ENCODE measurements around the gene MVB12B.

MVB12B gene

DNA sequence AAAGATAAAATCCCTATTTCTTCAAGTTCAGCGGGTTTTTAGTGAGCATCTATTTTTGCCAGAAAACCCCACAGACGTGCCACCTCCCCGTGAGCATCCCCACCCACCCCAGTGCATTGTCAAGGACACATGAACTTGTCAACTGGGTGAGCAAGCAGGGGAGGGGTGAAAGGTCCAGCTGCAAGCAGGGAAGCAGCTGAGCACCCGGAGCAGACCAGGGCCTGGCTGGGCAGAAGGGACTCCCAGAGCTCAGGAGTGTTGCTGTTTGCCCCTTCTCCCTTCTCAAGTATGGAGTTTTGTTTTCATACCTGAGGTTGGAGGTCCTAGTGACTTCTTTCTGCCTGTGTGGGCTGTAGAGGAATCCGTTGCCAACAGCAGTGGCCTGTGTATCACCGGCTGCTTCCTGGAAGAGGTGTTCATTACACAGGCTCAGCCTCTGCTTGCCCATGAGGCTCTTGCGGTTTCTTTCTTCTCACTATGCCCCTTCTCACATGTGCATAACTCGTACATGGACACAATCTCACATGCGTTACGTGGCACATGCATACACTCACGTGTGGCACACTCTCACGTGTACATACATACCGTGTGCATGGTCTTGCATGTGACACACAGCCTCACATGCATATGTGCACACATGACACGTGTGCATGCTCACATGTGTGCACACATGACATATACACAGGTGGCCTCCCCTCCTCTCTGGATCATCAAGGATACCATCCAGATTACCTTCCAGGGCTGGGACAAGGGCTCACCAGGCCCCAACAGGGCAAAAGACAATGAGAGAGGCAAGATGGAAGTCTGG lies 126.7 kb downstream of the MVB12B start:
- DNase-seq (ENCODE audit: low read depth in 2 of 2), result no peak

DNA sequence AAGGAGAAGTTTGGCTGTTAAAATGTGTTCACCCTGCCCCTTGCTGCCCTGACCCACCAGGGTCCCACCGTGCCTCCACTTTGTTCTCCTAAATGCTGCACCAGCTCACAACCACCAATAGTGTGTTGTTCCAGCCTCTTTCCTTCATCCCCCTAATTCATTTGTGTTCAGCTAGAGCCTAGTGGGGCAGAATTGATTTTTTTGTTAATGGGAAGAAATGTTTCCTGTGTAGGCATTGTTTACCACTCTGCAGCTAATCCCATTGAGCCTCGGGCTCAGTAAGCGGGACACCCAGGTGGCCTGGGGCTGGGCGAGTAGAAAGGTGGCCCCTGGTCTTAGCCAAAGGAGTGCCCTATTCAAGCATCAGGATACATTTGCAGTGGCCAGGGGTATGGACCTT lies 127.6 kb downstream of the MVB12B start:
- no peak for DNase-seq (ENCODE audit: low read depth in 2 of 2)

DNA sequence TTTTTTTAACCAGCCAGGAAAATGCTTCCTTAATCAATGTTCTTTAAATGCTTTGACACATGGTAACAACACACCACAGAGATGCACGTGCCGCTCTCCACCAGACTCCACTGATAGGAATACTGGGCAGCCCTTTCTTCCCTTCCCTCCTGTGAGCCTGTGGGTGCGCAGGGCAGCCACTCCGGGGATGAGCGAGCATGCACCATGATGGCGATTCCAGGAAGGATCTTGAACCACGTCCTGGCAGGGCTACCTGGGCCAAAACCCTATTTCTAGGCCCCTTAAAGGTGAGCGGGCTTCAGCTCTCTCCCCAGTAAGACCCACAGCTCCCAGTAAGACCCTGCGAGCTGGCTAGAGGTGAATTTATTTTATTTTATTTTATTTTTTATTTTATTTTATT lies 128.2 kb downstream of the MVB12B start:
- DNase-seq (ENCODE audit: low read depth in 2 of 2), result no peak

DNA sequence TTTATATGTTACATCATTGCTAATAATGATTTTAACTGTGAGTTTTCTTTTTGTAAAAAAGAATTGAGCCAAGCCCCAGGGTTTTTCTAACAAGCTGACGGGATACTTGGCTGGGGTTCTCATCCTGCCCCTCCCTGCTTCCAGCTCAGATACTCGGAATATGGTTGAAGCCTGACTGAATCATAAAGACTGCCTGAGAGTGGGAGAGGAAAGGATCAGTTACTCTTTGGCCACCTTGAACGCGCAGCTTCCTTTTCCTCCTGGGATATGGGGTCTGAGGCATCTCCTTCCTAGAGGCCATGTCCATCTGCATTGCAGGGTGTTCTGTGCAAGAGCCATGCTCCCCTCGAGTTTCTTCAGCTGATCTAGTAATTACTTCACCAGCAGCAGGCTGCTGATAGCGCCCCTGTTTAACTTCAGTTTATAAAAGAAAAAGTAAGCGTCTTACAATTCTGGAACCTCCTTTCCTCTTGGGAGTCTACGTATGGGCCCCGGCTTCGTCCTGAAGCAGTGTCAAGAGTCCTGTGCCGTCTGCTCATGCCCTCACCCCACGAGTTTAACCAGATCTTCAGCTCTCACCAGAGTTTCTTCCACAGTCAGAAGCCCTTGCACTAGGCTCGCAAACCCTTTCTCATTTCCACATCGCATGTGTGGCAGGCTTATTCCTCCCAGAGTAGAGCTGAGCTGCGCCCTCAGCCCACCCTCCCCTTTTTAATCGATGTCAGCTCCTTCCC lies 130.0 kb downstream of the MVB12B start:
- DNase-seq (ENCODE audit: low read depth in 2 of 2), result no peak

DNA sequence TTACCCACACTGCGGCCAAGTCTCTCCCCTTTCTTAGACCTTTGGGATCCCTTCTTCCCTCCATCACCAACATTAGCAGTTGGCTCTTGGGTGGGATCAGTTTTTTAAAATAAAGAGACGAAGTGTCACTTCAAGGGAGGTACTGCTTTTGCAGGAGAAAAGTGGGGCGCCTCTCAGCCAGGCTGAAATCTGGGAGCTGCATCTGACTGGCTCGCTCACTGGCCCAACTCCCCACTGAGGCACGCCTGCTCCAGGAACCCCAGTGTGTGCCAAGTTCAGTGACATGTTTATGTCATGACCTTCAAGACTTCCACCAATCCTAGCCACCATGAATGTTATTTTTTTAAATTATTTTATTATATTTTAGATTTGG lies 130.5 kb downstream of the MVB12B start:
- DNase-seq (ENCODE audit: low read depth in 2 of 2), result no peak

DNA sequence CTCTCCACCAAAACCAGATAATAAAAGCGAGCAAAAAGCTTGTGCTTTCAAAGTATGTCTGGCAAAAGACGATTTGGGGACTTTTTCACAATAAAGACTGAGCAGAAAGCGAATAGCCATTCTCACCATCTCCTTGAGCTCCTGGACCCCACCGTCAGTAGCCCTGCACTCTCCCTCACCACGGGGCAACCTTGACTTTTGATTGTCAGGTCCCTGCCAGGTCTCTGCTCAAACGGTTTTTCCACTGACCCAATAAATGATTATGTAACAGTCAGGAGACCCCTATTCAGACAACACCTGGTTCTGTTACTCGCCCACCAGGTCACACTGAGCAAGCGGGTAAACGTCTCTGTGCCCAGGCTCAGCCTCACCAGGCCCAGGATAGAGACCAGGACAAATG lies 131.3 kb downstream of the MVB12B start:
- no peak for DNase-seq (ENCODE audit: low read depth in 2 of 2)

DNA sequence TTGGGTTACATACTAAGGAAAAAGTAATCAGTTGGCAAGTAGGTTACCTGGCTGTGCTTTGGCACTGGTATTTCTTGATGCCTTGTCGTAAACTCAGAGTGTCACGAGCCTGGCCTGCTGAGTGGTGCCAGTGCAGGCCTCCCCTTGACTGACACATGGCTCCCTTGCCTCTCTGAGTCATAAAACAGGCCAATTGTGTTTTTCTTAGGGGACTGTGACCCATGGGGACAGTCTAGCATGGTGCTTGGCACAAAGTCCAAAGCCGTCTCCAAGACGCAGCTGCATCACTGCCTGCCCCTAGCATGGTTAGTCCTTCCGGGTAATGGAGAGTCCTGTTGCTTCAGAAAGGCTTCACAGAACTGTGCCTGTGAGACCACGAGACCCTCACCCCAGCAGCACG lies 132.5 kb downstream of the MVB12B start:
- no peak for DNase-seq (ENCODE audit: low read depth in 2 of 2)

DNA sequence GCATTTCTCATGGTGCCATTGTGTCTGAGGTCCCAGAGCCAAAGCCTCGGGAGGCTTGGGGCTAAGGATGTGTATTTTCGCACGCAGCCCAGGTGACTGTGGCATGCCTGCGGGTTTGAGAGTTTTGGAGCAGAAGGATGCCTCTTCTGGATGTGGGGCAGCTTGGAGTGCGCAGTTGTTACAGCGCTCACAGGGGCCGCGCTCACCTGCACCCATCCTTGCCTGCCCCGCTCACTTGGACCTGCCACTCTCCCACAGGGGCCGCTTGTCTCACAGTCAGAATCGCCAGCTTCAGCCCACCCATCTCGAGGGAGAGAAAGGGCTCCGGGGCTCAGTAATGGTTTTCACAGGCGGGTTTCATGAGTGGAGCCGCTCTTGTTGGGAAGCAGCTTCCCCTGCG lies 132.9 kb downstream of the MVB12B start:
- DNase-seq (ENCODE audit: low read depth in 2 of 2), result no peak

DNA sequence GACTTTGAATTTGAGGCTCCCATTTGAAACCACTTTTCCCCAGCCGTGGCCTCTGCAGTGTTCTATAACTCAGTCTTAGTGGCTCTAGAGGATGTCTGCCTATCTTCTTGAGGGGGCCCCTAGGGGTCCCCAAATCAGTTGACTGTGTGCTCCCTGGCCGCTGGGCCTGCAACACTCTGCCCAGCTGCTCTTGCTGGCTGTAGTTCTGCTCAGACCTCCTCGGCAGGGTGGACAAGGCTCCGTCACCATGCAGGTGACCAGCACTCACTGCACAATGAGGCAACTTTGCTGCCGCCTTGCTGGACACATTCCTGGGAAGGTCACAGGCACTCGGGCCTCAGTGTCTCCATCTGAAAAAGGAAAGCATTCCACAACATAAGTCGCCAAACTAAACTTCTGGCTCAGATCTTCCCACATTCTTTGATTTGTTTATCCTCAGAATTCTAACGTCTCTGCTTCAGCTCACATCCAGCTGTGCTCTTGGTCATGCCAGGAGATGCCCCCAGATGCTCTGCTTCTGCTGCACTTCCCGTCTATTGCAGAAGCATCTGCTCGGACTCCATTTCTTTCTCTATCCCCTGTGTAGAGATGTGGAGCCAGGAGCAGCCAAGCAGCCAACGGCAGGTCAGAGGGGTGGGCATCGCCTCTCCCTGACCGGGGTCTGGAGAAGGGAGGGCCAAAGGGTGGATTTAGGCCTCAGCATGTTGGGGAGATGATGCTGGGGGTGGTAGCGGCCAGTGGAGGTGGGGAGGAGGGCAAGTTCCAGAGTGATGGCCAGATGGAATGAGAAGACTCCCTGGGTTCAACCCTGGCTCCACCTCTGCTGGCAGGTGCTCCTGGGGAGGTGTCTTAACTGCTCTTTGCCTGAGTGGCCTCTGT lies 133.6 kb downstream of the MVB12B start:
- no peak for DNase-seq (ENCODE audit: low read depth in 2 of 2)

DNA sequence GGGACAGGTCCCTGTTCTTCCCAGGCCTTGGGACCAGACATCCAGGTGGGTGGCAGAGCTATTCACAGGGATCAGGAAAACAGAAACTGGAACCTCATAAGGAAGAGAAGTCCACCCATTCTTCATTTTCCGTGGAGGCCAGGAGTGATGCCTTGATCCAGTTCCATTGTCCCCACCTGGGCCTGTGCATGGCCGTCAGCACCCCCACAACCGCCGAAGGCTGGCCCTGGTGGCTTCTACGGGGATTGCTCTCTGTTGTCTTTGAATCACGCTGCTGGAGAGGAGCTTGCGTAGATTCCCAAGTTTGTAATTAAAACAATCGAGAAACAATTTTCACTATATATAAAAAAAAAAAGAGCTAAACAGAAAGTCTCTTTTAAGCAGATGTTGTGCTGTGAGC lies 134.4 kb downstream of the MVB12B start:
- DNase-seq (ENCODE audit: low read depth in 2 of 2), result no peak

DNA sequence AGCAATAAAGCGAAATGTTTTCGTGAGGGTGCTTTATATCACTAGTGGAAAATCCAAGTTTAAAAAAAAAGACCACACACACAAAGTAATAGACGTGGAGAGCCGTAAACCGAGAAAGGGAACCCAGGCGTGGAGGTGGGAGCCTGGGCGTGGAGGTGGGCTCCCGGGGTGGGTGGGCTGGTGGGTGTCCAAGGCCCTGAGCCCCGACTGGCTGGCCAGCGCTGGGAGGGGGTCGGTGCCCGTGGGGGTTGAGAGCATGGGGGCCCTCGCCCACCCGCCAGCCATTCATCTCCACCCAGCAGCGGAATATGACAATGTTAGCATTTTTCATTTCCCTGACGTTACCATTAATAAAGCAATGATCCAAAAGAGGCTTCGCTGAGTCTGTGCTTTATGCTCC lies 135.0 kb downstream of the MVB12B start:
- no peak for DNase-seq (ENCODE audit: low read depth in 2 of 2)

DNA sequence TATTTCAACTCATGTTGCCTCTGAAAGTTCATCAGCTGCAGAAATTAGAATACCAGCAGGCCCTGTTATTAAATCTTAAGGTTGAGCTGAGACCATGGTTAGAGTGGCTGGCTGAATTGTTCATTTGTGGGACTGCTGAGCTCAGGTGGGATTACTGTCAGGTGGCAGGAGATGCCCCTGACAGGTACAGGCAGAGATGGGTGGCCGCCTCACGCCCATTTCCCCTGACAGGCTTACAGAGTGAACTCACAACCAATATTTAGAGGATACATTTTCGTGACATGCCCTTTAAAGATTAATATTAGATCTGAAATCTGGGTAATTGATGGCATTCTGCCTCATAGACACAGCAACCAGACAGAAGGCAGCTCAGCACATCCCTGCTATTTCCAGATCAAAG lies 136.0 kb downstream of the MVB12B start:
- DNase-seq (ENCODE audit: low read depth in 2 of 2), result no peak

DNA sequence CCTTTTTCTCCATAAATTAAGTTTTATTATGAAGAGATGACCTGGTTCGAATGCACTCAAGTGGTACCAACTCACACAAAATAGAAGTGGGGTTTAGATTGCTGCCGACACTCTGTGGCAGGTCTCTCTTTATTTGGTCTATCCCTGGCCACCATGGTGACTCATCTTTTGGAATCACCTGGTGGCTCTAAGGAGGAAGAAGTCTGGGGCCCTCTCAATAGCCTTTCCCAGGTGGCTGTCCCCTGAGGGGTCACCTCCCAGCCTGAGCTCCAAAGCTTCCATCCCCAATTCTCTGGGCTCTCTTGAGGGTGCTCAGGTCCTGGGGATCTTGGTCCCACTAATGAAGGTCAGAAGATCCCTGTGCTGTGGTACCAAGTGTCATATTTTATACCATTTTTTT lies 136.8 kb downstream of the MVB12B start:
- DNase-seq (ENCODE audit: low read depth in 2 of 2), result no peak

DNA sequence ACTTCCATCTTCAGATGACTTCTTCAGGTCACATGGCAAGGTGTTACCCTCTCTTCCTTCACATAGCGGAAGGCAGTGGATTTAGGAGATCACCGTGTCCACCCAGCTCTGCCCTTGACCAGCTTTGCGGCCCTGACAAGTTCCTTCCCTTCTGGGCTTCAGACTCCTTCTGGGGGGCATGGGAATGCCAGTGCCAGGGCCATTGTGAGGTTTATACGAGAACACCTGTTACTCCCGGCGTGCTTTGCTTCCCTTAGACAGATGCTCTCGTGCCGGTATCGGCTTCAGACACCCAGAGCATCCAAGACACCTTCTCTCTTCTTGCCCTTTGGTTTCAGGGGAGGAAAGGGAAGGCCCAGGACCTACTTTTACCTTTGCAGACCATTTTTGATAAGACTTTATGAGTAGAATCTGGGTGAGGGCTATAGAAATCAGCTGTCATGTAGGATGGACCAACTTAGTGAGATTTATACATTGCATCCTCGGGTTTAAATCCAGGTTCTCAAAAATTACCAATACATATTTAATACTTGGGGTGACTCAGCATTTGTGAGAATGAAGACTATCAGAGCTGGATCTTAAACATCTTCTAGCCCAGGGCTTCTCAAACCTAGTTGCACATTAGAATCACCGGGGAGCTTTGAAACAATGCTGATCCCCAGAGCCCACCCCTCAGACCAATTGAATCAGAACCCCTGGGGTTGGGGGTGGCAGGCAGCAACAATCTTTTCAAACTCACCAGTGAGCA lies 138.2 kb downstream of the MVB12B start:
- no peak for DNase-seq (ENCODE audit: low read depth in 2 of 2)

DNA sequence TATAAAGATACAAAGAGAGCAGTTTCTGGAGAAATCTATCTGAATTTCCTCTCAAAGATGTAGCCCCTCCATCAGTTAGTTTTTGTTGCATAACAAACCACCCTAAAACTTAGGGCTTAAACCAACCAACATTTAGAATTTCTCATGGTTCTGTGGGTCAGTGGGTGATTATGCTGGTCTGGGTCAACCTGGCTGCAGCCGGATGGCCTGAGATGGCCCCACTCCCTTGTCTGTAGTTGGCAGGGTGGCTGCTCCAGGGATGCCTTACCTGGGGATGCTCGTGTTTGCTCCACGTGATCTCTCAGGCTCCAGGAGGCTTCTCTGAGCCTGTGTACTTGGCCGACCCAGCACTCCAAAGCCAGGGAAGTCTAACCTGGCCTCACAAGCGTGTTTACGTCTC lies 139.3 kb downstream of the MVB12B start:
- no peak for DNase-seq (ENCODE audit: low read depth in 2 of 2)

DNA sequence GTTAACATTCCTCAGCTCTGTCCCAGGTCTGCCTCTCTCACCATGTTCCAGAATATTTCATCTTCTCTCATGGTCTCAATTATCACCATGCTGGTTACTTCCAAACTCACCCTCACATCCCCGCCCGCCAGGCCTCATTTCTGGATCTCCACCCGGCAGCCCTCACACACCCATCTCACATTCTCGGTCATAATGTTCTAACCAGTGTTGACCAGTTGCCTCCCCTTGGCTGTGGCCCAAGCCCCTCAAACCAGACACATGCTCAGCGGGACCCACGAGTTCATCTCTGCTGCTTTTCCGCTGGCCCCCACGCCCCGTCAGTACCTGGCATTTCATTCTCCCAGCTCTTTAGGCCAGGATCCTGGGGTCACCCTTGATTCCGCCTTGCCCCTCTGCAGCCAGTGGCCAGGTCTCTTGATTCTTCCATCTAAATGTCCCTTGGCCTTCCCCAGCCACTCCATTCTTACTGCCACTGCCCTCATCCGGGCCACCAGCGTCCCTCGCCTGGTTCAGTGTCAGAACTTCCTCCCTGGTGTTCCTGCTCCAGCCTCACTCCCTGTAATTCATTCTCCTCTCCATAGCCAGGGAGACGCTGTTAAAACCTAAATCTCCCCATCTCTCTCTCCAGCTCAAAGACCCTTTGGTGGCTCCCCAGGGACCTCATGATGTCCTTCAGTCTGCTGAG lies 141.7 kb downstream of the MVB12B start:
- no peak for DNase-seq (ENCODE audit: low read depth in 2 of 2)

DNA sequence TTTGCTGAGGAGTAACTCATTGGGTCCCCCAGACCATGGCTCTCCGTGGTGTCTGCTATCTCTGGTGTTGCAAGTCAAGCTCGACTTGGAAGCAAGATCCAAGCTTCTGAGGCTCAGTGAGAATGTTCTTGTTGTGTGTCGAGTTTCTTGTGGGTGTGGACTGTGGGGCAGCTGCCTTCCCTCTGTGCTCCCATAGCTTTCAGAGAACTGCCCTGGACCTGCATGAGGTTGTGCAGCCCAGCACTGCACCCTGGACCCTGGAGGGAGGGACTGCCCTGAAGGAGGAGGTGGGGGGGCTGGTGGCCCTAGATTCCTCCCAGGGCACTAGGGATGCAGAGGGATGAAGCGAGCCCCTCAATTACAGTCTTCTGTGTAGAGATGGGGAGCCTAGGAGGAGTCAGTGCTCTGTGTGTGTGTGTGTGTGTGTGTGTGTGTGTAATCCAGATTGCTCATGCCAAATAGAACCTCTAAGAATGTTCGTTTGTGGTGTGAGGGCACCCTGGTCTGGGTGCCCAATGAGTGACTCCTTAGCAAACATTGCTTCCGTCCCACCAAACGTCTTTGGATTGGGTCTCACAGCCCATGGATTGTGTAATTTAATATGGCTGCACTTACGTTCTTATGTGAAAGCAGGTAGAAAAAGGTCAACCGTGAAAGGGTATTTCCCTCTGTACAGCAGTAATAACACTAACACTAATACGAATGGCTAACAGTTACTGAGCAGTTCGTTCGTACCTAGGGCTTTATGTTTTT lies 143.8 kb downstream of the MVB12B start:
- DNase-seq (ENCODE audit: low read depth in 2 of 2), result no peak

DNA sequence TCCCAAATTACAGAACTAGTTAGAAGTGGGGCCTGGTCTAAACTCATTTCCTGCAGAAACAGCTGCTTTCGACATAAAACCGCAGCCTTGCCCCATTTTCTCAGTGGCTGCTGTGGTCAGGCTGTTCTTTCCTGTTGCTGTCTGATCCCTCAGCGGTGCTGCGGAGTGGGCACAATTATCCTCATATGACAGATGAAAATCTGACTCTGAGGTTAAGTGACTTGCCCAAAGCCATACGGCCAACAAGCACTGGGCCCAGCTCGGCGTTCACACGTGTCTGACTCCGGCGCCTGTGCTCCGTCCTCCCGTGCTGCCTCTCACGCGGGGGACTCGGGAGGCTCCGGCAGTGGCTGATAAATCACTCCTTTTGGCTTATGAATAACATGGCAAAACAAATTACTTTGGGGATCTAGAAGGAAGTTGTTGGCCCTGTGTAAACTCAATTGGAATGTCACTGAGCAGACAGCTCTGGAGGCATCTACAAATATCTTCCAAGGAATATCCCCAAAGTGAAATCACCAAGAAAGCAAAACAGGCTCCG lies 144.5 kb downstream of the MVB12B start:
- DNase-seq (ENCODE audit: low read depth in 2 of 2), result peak; percentile 50 to 56

DNA sequence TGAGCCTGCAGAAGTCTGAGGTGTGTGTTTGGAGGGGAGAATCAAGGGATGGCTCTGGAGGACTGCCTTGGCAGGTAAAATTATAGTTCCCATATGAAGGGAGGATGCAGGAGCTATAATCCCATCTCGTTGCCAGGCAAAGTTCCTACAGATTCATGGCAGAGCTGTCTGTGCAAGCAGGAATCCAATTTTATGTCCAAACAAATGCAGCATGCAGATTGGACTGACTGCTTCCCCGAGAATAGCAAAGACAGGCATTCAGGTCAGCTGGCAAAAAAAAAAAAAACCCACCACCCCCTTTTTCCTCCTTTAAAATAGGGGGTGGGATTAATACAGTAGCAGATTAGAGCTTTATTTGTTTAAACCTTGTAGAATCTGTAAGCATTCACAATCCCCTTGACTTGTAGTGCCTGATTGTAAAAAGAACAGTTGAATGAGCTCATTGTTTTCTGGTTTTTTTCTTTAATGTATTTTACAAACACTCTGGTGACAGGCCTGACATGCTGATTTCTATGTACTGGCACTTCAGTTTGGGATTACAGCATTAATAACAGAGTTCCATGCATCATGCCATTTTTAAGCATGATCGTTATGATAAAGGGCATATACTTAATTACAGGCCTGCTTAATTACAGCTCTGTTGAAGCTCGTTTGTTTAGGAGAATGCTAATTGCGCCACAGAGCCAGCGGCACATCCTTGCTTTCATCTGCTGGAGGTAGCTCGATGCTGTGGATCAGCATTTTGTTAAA lies 145.7 kb downstream of the MVB12B start:
- DNase-seq (ENCODE audit: low read depth in 2 of 2), result no peak

DNA sequence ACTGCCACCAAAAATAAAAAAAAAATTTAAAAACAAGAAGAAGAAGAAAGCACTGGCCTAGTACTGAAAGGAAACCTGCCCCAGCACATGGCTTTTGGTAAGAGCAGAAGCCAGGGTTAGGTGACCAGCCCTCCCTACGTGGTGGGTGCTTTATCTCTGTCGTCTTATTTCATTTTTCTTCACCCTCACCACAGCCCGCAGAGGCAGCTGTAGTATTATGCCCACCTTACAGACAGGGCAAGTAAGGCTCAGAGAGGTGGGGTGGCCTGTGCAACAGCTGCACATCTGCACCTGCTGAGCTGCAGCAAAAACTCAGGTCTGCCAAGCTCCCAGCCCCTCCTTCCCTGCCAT lies 146.3 kb downstream of the MVB12B start:
- no peak for DNase-seq (ENCODE audit: low read depth in 2 of 2)
